Hindlimb muscle (tissue), 1 donor: ENCODE measurements around the gene NUP210. TPM values are rescaled to one million over a fixed set of nuclear protein-coding genes. Genes with fewer than 3 reads are reported as not detected.

ENCODE experiments used
- DNase-seq: peaks from one replicate; pipeline ENCODE4 v3.0.0-alpha.2; 2013
- polyA plus RNA-seq: library from polyadenylated mRNA; unstranded; fragments of 120-200 nt; gene quantifications from one replicate; pipeline ENCODE4 v1.2.1, GENCODE V29; 2013; ENCODE audit not compliant: insufficient read length

Gene NUP210
- polyA plus RNA-seq, 1 donor = 9.6 TPM

DNA sequence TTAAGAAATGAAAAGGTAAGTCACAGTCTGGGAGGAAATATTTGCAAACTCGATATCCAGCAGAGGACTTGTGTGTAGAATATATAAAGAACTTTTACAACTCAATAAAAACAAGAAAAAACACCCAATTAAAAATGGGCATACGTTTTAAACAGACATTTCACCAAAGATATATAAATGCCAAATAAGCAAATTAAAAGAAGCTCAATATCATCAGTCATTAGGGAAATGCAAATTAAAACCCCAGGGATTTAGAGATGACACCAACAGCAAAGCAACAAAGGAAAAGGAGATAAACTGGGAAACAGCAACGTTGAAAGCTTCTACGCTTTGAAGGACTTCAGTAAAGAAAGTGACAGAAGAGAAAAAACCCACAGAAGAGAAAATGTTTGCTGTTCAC, 132.3 kb downstream of the NUP210 start:
- DNase-seq = no peak

DNA sequence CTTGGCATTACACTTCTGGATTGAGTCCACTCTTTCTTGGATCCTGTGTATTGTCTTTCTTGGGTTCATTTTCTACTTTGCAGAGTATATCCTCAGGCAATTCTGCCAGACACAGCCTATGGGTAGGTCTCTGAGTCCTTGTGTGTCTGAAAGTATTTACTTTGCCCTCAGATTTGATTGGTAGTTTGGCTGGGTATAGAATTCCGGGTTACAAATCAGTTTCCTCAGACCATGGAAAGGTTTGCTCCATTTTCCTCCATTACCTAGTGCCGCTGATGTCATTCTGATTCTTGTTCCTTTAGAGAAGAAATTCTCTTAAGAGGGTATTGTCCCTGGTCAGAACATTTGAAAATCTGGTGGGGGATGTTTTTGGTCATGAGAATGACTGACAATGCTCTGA, 133.2 kb downstream of the NUP210 start:
- no peak for DNase-seq

DNA sequence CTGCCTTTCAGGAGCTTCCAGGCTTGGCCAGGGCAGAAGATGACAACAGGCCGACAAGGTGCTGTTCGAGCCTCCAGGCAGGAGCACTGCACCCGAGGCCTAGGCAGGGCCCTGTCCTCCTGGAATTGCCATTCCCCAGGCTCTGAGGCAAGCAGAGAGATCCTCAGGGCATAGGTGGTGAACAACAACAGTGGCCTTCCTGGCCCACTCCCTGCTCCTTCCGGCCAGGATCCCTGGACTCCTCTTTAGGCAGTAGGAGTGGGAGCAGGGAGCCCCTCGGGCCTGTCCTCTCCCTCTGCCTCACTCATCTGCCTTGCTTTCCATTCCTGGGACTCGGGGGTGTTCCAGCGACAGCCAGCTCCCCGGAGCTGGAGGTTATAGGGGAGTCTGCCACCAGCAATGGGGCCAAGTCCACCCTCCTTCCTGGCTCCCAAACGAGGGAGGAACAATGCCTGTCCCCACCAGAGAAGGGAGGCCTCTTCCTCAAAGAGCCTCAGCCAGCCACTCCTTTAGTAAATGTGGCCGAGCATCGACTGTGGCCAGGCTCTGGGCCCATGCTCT, 135.0 kb downstream of the NUP210 start:
- DNase-seq = no peak

DNA sequence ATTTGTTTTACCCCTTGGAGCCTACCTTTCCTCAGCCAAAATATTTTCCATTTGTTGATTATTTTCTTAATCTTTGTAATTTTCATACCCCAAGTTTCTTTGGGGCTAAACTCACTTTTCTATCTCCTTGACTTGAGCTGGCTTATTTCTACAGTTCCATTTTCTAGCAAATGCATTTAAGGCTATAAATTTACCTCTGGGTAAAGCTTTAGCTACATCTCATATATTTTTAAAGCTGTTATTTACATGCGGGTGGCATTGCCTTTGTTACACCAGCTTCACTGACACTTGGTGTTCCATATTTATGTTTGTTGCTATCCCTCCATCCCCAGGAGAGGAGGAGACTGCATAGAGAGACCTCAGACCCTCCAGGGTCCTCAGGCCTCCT, 136.3 kb downstream of the NUP210 start:
- DNase-seq = no peak

DNA sequence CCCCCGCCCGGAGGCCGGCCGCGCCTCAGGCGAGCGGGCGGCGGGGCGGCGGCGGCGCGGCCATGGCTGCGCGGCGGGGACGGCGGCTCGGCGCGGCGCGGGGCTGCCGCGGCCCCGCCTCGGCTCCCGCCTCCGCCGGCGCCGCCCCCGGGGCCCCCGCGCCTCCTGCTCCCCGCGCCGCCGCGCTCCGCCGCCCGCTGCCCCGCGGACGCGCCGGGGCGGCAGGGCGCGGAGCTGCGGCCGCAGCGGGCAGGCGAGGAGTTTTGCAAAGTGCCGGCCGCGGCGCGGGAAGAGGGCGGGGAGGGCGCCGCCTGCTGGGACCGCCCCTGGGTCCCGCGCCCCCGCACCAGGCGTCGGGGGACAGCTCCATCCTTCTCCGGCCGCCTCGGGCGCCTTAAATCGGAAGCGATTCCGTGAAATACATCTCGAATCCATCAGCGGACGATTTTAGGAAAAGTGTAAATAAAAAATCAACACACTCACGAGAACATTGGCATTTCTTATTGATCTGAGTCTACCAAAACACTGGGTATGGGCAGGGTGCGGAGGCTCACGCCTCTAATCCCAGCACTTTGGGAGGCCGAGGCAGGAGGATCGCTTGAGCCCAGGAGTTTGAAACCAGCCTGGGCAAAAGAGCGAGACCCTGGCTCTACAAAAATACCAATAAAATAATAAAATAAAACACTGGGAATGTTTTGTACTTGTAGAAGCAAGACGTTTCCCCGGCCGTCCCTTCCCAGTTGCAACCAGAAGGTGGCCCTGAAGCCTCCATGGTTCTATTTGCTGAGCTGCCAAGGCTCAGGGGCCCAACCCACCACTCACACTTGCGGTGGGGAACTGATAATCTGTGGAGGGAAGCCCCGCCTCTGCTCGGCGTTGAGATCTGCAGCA, 136.9 kb downstream of the NUP210 start:
- DNase-seq = no peak

DNA sequence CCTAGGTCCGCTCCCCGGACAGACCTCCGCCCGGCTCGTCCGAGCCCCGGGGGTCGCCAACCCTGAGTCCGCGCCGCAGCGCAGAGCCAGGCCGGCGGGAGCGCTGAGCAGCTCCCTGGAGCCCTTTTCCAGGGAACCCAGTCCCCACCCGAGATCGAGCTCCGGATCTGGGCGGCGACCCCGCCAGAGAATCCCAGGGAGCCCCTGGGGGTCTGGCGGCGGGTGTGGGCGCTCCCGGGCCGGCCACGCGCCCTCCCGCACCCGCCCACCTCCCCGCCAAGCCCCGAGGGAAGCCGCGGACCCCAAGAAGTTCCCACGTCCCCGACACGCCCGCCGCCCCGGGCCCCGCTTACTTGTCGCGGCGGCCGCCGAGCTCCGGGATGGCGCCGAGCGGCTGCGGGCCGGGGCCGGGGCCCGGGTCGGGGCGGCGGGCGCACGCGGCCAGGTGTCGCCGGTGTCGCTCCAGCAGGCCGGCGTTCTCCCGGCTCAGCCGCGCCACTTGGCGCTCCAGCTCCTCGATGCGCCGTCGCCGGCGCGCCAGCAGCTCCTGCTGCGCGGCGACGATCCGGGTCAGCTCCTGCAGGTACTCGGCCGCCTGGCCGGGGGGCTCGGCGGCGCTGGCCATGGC, 137.7 kb downstream of the NUP210 start:
- no peak for DNase-seq

DNA sequence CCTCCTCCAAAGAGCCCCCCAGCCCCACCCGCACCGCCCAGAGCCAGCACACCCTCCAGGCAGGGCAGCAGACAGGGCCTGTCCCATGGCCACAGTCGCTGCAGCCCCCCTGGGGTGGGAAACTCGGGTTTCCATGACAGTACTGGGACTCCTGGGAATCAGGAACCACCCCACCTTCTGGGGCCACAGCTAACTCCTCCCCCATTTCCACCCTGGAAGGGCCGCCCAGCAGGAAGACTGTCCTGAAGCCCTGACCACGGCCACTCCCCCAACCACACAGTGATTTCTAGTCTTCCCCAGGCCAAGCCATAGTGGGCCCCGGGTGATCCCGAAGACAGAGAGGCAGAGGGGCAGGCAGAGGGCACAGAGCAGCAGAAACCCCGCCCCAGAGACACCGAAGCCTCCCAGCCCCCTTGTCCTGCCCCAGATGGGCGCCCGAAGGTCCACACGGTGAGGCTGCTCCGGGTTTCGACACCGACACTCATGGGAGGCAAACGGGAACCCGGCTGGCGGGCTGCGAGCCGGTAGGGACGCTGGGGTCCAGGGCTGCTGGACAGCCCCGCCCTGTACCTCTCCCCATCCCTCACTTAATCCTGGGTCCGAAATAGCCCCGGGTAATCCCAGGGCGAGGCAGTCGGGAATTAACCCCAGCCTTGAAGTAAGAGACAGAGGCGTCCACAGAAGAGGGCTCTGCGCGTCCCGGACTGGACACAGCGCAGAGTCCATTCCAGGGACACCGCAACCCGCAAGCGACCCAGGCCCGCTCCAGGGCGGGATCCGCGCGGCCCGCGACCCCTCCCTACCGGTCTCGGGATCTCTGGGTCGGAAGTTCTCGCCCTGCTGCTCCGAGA, 138.4 kb downstream of the NUP210 start:
- no peak for DNase-seq

DNA sequence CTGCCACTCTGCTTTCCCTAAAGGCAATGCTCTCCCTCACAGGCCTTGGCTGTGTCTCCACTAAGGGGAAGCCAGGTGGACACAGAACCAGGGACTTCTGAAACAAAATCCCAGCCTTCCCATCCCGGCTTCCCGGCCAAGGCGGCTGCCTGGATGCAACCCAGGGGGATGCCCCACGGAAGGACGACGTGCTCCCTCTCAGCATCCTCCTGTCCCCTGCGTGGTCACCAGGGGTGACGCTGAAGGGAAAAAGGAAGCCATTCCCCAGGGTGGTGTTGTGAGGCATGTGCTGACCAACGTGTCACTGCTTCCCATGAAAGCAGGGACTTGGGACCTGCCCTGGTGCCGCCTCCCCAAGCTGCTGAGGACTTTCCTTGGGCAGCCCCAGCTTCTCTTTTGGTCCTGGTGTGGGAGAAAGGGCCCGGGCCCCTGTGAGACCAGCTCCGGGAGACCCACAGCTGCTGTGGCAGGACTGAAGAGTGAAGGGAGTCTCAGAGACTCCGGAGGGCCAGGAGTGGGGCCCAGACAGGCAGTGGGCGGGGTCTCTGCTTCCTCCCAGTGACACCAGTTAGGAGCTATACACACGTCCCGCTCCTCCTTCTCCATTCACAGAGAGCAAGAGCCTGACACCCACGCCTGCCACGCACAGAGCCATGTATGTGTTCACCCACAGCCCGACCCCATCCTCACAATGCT, 139.2 kb downstream of the NUP210 start:
- DNase-seq = no peak

DNA sequence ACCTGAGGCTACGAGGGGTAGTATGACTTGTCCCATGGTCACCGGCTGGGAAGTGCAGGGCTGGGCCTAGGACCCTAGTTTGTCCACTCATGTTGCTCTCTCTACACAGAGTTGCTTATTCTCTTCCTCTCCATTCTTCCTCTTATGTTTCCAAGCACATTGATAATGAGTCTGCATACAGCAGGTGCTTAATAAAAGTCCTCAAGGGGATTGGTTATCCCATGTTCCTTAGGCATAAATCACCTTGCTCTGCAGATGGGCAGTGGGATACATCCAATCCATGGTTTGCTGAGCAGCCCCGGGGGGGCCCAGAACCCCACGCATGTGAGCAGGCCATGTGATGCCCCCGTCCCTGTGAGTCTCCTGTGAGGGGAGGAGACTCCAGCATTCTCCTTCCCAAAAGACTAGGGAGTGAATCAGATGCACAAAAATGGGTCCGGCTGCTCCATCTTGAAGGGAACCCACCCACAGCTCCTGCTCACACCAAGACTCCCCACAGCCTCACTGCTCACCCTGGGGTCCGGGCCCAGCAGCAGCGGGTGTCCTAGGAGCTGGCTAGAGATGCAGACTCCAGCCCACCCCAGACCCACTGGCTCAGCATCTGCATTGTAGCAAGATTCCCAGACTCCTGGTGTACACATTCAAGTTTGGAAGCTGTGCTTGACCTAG, 139.9 kb downstream of the NUP210 start:
- DNase-seq = no peak

DNA sequence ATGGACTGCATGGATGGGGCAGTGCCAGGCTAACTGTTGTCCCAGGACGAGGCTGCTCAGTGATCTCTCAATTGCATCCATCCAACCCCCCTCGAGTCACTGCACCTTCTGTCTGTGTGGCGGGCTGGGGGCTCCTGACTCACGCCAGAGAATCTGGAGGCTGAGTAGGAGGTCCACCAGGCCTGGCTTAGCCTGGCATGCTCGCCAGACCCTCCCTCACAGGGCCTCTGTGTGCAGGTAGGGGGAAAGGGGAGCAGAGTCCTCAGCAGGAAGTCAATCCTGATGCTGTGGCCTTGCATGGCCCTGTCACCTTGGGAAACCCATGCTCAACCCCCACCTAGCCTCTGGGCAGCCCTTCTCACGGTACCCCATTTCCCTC, 140.6 kb downstream of the NUP210 start:
- DNase-seq = no peak

DNA sequence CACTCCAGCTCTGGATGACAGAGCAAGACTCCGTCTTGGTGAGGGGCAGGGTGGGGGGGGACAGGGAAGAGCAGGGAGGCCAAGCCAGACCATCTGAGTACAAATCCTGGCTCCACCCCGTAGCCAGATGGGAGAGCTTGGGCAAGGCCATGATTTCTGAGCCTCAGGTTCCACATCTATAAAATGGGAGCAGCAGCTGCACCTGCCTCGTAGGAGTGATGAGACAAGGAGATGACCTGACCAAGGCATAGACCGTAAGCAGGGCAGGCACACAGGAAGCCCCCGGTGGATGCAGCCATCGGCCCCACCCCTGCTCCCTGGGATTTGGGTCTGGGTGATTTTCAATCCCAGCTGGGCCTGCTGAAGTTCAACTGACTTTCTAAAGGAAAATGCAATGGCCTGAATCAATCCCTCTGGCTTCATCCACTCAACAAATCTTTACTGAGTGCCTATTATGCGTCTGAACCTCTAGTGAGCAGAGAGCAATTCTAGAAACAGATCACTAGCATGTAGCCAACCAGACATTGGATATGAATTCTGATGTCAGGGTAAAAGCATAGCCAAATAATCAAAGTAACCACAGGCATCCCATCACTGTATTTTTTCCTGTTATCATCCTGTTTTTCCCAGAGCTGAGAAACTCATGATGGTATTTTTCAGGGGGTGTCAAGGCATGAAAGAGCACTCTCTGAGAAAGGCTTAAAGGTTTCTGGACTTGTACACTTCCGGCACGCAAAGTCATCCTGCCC, 141.2 kb downstream of the NUP210 start:
- DNase-seq = no peak

DNA sequence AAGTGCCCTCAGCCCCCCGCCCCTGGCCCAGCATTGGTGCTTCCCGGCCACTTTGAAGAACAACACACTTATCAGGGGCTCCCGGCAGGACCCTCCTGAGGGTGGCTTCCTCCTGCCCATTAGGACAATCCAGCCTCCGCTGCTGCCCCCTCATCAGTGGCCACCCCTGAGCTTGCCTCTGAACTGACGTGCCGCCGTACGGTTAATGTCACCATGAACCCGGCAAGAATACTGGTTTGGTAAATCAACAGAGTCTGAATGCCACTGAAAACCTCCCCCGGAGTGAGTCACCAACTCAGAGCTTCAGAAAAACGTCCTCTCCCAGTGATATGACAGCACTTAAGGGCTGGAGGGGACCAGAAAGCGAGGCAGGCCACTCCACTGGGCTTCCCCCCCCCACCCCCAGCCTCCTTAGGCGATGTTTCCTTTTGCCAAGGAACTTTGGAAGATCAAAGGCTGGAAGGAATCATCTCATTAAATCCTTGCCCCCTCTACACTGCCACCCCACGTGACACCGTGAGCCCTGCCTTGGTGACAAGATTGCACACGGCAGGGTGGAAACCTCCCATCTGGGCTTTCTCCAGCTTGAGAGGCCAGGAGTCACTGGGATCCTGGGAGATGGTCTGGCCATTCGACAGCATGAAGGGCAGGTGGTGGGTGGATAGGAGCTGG, 142.1 kb downstream of the NUP210 start:
- no peak for DNase-seq

DNA sequence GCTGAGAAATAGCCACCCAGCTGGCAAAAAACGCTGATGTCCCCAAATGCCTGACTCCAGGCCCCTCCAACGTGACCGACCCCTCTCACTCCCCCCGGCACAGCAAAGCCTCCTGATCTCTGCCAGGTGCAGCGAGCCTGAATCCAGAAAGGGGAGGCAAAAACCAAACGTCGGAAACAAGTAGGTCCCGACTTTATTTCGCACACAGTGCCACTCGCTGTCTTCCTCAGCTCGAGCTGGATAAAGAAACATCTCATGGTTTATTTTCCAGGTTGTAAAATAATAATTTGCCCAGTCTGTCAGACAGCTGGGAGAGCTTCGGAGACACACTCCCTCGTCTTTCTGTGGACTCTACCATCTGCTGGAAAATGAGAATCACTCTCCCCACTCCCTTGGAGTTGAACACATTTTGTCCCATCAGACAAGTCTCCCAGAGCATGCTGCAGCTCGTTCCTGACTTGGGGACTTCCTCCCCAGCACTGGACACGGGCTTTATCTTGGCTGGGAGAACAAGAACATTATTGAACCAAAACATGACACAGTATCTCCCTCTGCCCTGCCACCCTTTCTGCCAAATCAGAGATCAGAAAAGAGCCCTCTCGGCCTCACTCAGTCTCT, 142.8 kb downstream of the NUP210 start:
- DNase-seq = no peak

DNA sequence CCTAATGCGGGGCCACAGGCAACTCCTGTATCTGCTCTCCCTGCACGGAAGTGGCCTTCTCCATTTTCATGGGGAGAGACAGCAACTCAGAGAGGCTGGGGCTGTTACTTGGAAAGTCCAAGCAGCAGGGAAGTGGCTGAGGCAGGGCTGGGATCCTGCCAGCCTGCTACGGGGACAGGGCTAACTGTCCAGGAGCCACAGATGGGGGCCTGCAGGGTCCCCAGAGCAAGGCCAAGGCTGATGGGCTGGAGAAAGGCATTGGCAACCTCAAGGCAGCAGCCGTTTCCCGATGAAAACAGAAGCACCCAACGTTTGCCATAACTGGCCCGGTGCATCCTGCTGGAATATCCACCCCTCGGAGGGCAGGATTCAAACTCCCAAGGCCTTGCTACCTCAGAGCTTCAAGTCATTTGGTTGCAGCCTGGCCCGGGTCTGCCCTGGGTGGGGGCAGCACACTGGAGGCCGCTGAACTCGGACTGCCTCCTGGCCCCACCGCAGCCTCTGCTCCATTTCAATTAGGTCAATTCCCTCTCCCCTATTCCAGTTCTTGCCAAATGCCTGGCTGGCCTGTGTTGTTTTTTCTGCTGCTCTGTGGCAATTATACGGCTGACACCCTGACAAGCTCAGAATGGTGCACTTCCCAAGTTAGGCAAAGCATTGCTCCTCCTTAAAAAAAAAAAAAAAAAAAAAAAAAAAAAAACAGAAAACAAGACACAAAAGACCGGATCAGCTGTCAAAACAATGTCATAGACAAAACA, 143.5 kb downstream of the NUP210 start:
- no peak for DNase-seq

DNA sequence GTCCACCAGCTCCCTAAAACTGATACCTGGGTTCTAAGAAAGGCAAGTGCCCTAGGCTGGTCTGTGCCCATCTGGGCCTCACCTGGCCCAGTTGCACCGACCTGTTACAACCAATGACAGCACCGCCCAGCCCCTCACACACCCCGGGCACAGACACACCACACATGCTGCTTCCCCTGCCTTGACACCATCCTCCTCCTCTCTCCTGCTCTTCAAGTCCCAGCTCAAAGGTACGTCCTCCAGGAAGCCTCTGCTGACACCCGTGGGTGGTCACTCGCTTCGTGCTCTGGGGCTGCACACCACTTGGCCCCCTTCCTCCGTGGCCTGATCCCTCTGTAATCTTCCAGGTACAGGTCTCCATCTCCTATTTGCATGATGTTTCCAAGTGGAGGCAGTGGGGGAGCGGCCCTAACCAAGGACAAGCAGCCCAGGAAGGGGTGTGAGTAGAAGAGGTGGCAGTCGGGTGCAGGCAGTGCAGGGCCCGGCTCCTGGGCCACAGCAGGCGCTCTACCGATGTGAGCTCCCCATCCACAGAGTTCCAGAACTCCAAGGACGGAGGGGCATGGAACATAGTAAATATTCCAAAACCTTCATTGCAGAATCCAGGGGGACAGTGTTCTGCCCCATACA, 144.6 kb downstream of the NUP210 start:
- no peak for DNase-seq

DNA sequence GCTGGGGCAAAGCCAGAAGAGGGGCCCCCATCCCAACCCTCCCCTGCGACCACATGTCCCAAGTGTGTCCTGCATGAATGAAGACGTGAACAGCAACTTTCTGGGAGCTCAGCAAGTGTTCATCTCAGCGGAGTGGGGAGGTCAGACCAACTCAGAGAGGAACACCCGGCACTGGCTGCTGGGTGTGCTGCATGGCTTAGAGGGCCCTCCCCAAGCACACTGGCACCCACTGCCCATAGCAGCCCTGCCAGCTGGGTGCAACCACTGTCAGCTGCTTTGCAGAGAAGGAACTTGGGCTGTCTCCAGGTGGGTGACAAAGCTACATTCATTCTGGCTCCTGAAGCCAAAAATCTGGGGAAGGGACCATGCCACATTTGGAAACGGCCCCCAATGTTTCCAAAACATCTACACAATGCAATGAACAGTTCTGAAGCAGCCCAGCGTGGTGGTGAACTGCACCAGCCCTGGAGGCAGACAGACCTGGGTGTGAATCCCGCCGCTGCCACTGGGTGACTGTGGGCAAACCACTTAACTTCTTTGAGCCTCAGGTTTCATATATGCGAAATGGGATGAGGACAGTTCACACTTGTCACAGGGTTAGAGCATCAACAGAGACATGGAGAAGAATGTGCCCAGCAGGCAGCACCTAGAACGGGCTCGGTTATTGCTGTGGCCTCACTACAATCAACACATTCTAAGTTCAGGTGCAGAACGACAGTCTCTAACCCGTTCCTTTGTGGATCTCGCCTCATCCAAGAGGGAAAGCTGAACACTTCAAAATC, 145.4 kb downstream of the NUP210 start:
- no peak for DNase-seq

DNA sequence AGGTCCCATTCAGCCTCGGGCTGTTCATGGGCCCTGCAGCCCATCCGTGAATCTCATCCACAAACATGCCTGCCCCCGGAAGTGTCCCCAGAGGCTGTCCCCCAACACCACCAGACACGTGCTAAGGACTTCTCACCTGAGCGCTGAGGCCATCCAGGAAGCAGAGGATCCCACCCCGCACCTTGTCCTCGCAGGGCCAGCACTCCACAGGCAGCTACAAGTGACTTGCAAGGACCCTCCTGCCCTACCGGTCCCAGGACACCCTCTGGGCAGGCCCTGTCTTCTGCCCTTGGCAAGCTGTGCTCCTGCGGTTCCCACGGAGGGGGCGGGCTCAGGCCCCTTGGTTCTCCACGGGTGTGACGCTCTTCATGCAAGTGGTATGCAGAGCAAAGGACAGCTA, 146.0 kb downstream of the NUP210 start:
- DNase-seq = no peak

DNA sequence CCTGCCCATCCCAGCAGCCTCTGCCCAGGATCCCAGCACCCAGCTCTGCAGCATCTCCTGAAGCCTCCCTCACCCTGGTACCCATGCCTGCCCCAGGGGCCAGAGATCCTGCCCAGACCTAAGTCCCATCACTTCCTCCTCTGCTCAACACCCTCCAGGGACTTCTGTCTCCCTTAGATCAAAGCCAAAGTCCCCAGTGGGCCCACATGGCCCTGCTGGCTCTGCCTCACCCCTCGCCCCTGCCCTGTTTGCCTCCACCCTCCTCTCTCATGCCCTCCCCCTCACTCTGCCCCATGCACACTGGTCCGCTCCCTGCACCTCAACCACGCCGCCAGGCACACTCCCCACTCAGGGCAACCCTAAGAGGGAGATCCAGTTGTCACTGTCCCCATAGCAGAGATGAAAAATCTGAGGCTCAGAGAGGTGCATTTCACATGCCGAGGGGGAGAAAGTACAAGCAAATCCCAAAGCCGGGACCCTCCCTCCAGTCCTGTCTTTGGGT, 146.5 kb downstream of the NUP210 start:
- DNase-seq = no peak
